NCI-H1436 (cell line): ENCODE data around the gene MAN2A1.
"Not testable (repeated sequence)": the region's sequence is repeated elsewhere in the genome, so short reads cannot be mapped to it uniquely, and the experiment has no call there.

ENCODE experiments used
- DNase-seq: peaks from one replicate; lab custom pipeline; 2025; lab: John Stamatoyannopoulos, UW

The MAN2A1 gene

GRCh38 chr5:109868737-109869136, 179.0 kb downstream of the MAN2A1 start:
- no peak for DNase-seq

- DNase-seq: no peak
Measured at GRCh38 chr5:109873687-109874086, 184.0 kb downstream of the MAN2A1 start.

GRCh38 chr5:109874108-109874507, 184.4 kb downstream of the MAN2A1 start:
- no peak for DNase-seq

GRCh38 chr5:109876030-109876725, 186.5 kb downstream of the MAN2A1 start:
- DNase-seq: no peak

GRCh38 chr5:109876941-109877669, 187.4 kb downstream of the MAN2A1 start:
- no peak for DNase-seq

GRCh38 chr5:109877670-109878045, 187.9 kb downstream of the MAN2A1 start:
- no peak for DNase-seq

GRCh38 chr5:109878887-109879286, 189.2 kb downstream of the MAN2A1 start:
- no peak for DNase-seq

- peak; percentile 13 for DNase-seq
Measured at GRCh38 chr5:109880907-109881685, 191.4 kb downstream of the MAN2A1 start.

GRCh38 chr5:109882546-109882945, 192.8 kb downstream of the MAN2A1 start:
- DNase-seq: no peak

- DNase-seq: no peak
Measured at GRCh38 chr5:109884676-109885075, 194.9 kb downstream of the MAN2A1 start.

- DNase-seq: no peak
Measured at GRCh38 chr5:109885205-109885604, 195.5 kb downstream of the MAN2A1 start.

- no peak for DNase-seq
Measured at GRCh38 chr5:109888989-109889388, 199.3 kb downstream of the MAN2A1 start.

GRCh38 chr5:109893271-109893670, 203.5 kb downstream of the MAN2A1 start:
- not testable (repeated sequence) for DNase-seq

GRCh38 chr5:109898269-109899162, 208.8 kb downstream of the MAN2A1 start:
- no peak for DNase-seq

GRCh38 chr5:109899163-109899535, 209.4 kb downstream of the MAN2A1 start:
- no peak for DNase-seq

- DNase-seq: no peak
Measured at GRCh38 chr5:109900461-109900860, 210.7 kb downstream of the MAN2A1 start.

- no peak for DNase-seq
Measured at GRCh38 chr5:109900911-109901627, 211.3 kb downstream of the MAN2A1 start.

- DNase-seq: no peak
Measured at GRCh38 chr5:109901628-109901981, 211.9 kb downstream of the MAN2A1 start.

GRCh38 chr5:109903061-109903460, 213.3 kb downstream of the MAN2A1 start:
- DNase-seq: no peak

- no peak for DNase-seq
Measured at GRCh38 chr5:109905906-109906305, 216.2 kb downstream of the MAN2A1 start.

GRCh38 chr5:109907189-109907588, 217.5 kb downstream of the MAN2A1 start:
- DNase-seq: no peak
